DMS 273 treated with DMSO at 0.1 percent for 48 hours (cell line): Measurements from ENCODE around the gene NAPSA.
"Not testable (repeated sequence)": the region's sequence is repeated elsewhere in the genome, so short reads cannot be mapped to it uniquely, and the experiment has no call there.

Experiments
- DNase-seq: peaks from one replicate; lab custom pipeline; 2025; lab: John Stamatoyannopoulos, UW

The NAPSA gene

GRCh38 chr19:50361290-50362029, 4.0 kb downstream of the NAPSA start:
- DNase-seq, result no peak

DNA sequence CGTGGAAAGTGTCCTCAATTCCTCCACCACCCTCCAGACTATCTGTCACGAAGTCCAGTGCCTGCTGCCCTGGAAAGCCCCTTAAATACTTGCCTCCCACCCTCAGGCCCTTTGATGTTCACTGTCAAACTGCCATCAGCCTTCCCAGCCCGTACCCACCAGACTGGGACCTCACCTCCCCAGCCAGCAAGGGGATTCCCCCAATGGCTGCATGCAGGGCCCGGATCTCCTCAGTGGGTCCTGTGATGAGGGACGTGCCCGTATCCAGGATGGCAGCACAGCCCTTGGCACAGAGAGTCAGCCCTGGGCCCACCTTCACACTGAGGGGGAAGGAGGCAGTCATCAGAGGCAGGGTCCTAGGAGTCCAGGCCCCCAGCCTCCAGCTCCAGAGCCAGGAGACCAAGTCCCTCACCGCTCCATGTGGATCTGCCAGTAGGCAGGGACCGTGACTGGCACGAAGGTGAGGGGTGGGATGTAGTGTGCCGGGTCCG, 6.1 kb downstream of the NAPSA start:
- no peak for DNase-seq

- DNase-seq, result no peak
These were observed 6.7 kb downstream of the NAPSA start for GRCh38 chr19:50358483-50359327.

DNA sequence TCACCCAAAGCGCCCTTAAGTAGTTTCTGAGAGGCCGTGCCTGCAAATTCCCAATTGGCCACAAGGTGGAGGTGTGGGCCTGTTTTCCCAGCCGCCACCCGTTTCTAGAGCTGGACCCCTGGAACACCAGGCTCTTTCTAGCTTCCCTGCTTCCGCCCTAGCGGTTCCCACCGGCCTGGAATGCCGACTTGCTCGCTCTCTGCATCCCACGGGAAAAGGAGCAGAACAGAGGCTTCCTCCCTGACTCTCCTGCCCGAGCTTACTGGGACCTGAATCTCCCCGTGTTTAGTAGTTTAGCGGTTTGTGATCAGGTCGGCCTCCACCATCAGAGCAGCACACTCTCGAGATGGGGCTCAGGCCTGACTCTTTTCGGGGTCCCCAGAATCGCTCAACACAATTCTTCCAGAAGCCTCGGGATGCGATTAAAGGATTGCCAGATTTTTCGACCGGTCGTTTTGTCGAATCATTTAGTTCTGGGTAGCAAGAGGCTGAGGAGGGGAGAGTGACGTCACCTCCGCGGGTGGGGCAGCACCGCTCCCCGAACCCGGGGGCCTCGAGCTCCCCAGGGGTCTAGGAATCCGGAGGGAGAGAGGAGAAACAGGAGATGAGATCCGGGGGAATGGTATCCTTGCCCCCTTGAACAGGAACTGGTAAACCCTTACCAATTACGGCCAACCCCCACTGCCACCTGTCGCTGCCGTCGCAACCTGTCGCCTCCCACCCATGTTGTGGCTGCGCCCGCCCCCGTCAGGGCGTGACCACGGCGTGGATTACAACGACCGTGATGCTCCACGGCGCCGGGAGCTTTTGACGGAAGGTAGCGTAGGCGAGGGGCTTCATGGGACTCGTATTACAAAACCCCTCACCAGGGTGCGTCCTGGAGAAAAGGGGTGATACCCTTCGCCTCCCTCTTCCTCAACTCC, 8.0 kb downstream of the NAPSA start:
- peak; percentile 25 for DNase-seq

DNA sequence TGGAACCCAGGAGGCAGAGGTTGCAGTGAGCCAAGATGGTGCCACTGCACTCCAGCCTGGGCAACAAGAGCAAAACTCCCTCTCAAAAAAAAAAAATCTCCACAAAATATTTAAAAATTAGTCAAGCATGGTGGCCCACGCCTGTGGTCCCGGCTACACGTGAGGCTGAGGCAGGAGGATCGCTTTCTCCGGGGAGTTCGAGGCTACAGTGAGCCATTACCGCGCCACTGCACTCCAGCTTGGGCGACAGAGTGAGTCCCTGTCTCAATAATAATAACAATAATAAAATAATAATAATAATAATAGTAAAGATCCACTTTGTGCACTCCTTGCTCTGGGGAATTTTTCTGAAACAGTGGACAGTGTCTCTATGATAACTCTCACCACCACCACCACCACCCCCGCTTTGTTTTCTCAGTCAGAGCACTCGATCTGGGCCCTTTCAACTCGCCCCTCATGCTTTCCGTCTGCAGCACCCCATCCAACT, 8.7 kb downstream of the NAPSA start:
- DNase-seq, result no peak

DNA sequence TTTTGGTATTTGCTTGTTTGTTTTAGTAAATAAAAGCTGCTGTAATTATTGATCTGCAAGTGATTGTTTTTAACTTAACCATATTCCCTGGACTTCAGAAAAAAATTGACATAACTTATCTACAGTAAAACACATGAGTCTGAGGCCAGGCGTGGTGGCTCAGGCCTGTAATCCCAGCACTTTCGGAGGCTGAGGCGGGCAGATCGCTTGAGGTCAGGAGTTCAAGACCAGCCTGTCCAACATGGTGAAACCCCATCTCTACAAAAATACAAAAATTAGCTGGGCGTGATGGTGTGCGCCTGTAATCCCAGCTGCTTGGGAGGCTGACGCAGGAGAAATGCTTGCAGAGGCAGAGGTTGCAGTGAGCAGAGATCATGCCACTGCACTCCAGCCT, 12.0 kb downstream of the NAPSA start:
- DNase-seq, result not testable (repeated sequence)

DNA sequence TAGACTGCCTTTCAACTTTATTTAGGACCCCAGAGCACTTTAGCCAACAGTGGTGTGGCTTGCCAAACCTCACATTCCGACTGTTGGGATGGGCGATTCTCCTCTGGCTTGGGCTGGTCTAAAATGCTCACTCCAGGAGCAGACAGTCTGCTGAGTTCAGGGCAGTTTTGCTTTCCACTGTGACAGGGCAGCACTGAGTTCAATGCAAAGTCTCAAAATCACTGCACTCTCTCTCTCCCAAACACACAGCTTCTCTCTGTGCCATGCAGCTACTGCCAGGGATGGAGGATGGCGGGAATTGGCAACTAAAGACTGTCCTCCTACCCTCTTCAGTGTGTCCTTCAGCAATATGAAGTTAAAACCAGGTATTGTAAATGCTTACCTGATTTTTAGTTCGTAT, 13.2 kb downstream of the NAPSA start:
- DNase-seq, result no peak

DNA sequence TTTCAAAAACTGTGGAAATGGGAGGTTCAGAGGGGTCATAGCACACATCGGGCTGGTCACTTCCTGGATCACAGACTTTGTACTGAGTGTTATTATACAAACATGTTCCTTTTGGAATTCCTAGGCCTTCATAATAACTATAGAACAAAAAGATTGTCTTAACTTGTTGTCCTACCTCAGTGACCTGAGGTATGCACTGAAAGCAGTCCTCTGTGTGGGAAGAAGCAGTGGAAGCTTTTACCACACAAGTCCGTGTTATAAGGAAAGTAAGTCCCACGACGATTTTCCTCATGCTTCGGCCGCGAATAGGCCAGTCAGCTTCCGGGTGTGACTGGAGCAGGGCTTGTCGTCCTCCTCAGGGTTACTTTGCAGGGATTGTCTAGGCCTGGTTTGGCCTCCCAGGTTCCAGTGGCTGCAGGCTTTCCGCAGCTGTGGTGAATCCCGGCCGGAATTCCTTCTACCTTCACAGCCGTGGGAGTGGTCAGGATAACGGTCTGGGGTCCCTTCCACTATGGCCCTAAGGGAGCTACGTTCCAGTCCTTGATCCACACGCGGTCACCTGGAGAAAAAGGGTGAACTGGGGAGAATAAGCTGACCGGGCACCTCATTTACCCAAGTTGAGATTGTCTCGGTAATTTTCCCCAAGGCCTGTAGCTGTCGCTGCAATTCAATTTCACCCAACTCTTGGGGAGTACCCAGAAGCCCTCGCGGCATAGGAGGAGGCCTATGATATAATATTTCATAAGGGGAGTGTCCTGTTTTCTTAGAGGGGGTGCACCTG, 16.0 kb downstream of the NAPSA start:
- DNase-seq, result no peak

GRCh38 chr19:50347089-50347581, 18.3 kb downstream of the NAPSA start:
- not testable (repeated sequence) for DNase-seq

DNA sequence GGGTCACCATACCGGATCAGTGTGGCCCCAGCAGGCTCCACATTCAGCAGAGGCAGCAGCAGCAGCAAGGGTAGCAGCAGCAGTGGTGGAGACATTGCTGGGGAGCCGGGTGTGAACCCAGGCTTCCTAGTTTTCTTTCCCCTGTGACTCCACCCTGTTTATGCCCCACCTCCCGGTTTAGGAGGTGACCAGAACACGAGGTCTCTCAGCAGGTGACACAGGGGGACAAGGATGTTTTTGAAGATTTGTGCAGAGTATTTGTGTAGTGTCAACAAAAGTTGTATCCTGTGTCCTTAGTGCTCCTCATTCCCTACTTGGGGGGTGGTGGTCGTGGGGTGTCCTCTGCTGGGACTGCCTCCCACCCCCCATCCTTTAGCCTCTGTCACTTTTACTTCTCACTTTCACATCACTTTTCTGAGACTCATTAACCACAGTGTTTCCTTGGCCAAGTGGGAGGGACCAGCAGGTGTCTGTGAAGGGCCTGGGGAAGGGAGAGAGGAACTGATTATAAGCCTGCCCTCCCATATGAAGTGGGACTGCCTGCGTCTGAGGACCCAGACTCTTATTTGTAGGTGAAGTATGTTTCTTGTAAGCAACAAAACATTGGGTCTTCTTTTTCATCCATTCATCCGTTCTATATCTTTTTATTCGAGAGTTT, 20.6 kb downstream of the NAPSA start:
- no peak for DNase-seq

GRCh38 chr19:50341091-50341564, 24.3 kb downstream of the NAPSA start:
- no peak for DNase-seq

GRCh38 chr19:50340331-50340730, 25.1 kb downstream of the NAPSA start:
- DNase-seq, result no peak

GRCh38 chr19:50337031-50337430, 28.4 kb downstream of the NAPSA start:
- DNase-seq, result not testable (repeated sequence)

- DNase-seq, result no peak
These were observed 30.6 kb downstream of the NAPSA start for GRCh38 chr19:50334741-50335421.

- peak; percentile 41 for DNase-seq
These were observed 31.5 kb downstream of the NAPSA start for GRCh38 chr19:50333737-50334617.

DNA sequence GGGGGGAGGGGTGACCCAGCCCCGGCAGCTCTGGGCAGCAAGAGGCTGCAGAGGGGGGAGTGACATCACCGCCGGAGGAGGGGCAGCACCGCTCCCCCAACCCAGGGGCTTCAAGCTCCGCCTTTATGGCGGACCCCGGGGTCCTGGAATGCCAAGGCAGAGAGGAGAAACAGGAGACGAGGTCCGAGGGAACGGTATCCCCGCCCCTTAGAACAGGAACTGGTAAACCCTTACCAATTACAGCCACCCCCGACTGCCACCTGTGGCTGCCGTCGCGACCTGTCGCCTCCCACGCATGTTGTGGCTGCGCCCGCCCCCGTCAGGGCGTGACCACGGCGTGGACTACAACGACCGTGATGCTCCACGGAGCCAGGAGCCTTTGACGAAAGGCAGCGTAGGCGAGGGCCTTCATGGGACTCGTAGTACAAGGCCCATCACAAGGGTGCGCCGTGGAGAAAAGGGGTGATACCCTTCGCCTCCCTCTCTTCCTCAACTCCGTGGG, 32.2 kb downstream of the NAPSA start:
- peak; percentile 41 for DNase-seq

DNA sequence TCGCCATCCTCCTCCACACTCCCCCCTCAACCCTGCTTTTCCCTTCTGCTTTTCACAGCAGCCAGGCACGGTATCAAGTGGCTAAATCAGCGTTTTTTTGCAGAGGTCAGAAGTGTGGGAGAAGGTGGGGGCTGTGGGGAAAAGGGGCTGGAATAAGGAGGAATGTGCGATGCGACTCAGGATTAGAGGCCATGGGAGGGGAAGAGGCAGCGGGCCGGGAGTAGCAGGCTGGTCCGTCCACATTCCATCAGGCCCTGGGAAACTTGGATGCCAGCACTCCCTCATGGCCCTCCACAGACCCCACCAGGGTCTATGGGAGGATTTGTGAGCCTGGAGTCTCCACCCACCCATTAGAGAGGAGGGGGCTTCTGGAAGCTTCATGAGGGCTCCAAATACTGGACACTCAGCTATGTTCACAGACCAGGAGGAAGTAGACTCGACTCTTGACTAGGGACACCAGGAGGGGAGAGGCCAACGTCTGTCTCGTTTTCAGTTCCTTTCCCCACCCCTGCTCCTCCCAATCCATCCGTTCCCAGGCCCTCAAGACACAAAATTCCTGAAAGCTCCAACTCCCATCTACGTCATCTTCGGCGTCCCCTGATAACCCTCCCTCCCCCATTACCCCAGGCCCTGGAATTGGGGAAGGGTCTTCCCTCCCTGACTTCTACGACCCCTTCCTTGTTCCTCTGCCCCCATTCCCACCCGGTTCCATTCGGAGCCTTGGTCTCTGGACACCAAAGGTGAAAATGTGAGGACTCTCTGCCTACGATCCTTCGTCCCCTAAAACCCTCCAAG, 33.0 kb downstream of the NAPSA start:
- DNase-seq, result no peak

DNA sequence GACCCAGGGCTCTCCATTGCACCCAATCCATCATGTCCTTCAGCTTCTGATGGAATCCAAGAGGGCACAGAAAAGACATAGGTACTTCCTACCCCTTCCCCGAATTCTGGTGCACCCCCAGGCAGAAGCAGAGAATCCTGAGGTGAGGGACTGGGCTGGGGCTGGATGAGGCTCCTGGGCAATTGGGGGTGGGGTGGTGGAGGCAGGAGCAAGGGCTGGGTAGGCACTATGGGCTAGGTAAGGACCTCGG, 33.5 kb downstream of the NAPSA start:
- DNase-seq, result no peak
